Activated T-helper 9 cell treated with anti-CD3 and anti-CD28 coated beads, Interleukin-2, amount 50 U/mL, for 16 hours (primary cell): ENCODE data around the gene CGNL1.

Experiments
- DNase-seq: peaks from one replicate; pipeline ENCODE4 v3.0.0-alpha.2; 2020; ENCODE audit warnings: low read depth

Gene CGNL1

GRCh38 chr15:57352535-57353316, 23.6 kb upstream of the CGNL1 start:
- no peak for DNase-seq

GRCh38 chr15:57353317-57353804, 22.9 kb upstream of the CGNL1 start:
- no peak for DNase-seq

- DNase-seq: no peak
Observed at GRCh38 chr15:57354436-57355123, 21.7 kb upstream of the CGNL1 start.

GRCh38 chr15:57355259-57355658, 21.0 kb upstream of the CGNL1 start:
- no peak for DNase-seq

GRCh38 chr15:57356178-57356577, 20.1 kb upstream of the CGNL1 start:
- no peak for DNase-seq

- no peak for DNase-seq
Observed at GRCh38 chr15:57356636-57357035, 19.7 kb upstream of the CGNL1 start.

GRCh38 chr15:57357799-57358198, 18.5 kb upstream of the CGNL1 start:
- no peak for DNase-seq

- DNase-seq: no peak
Observed at GRCh38 chr15:57358571-57358970, 17.7 kb upstream of the CGNL1 start.

GRCh38 chr15:57363661-57364060, 12.6 kb upstream of the CGNL1 start:
- DNase-seq: no peak

GRCh38 chr15:57364282-57365007, 11.9 kb upstream of the CGNL1 start:
- DNase-seq: no peak

GRCh38 chr15:57367556-57367955, 8.7 kb upstream of the CGNL1 start:
- no peak for DNase-seq

GRCh38 chr15:57370929-57371328, 5.4 kb upstream of the CGNL1 start:
- no peak for DNase-seq

GRCh38 chr15:57373251-57373881, 2.9 kb upstream of the CGNL1 start:
- no peak for DNase-seq

GRCh38 chr15:57373882-57374276, 2.4 kb upstream of the CGNL1 start:
- DNase-seq: no peak

GRCh38 chr15:57376696-57377477, 582 bp downstream of the CGNL1 start:
- DNase-seq: no peak

- DNase-seq: no peak
Observed at GRCh38 chr15:57377478-57377847, 1.2 kb downstream of the CGNL1 start.

GRCh38 chr15:57379487-57379886, 3.2 kb downstream of the CGNL1 start:
- no peak for DNase-seq

GRCh38 chr15:57380854-57381253, 4.5 kb downstream of the CGNL1 start:
- no peak for DNase-seq

GRCh38 chr15:57382215-57382614, 5.9 kb downstream of the CGNL1 start:
- DNase-seq: no peak

- no peak for DNase-seq
Observed at GRCh38 chr15:57382969-57383368, 6.7 kb downstream of the CGNL1 start.

GRCh38 chr15:57384024-57384423, 7.7 kb downstream of the CGNL1 start:
- no peak for DNase-seq

GRCh38 chr15:57384816-57385215, 8.5 kb downstream of the CGNL1 start:
- DNase-seq: no peak
